GM04504 (cell line): Measurements from ENCODE around the gene MS4A12.
"Not testable (repeated sequence)": the region's sequence is repeated elsewhere in the genome, so short reads cannot be mapped to it uniquely, and the experiment has no call there.

Experiments used
- DNase-seq: peaks from one replicate; pipeline ENCODE4 v3.0.0-alpha.2; 2012; ENCODE audit warnings: low read depth

The MS4A12 gene

GRCh38 chr11:60512651-60513225 lies 20.2 kb downstream of the MS4A12 start:
- no peak for DNase-seq

GRCh38 chr11:60513496-60514460 lies 21.2 kb downstream of the MS4A12 start:
- no peak for DNase-seq

GRCh38 chr11:60515144-60515855 lies 22.7 kb downstream of the MS4A12 start, which contains the start of gene MS4A13:
MS4A13 (plus strand) TSS chr11:60515392; CDS start chr11:60518084, 2,692 bp downstream.
- DNase-seq = no peak

GRCh38 chr11:60528465-60528864 lies 35.9 kb downstream of the MS4A12 start:
- no peak for DNase-seq

- no peak for DNase-seq
Measured at GRCh38 chr11:60528934-60529333, 36.4 kb downstream of the MS4A12 start.

- no peak for DNase-seq
Measured at GRCh38 chr11:60530454-60531100, 38.0 kb downstream of the MS4A12 start.

- not testable (repeated sequence) for DNase-seq
Measured at GRCh38 chr11:60532383-60532782, 39.8 kb downstream of the MS4A12 start.

GRCh38 chr11:60538627-60539026 lies 46.0 kb downstream of the MS4A12 start:
- DNase-seq = not testable (repeated sequence)

- DNase-seq = no peak
Measured at GRCh38 chr11:60544077-60544476, 51.5 kb downstream of the MS4A12 start.
